ENCODE measurements around the gene CFAP46.
"Not testable (repeated sequence)": the region's sequence is repeated elsewhere in the genome, so short reads cannot be mapped to it uniquely, and the experiment has no call there.

CFAP46 gene

DNA sequence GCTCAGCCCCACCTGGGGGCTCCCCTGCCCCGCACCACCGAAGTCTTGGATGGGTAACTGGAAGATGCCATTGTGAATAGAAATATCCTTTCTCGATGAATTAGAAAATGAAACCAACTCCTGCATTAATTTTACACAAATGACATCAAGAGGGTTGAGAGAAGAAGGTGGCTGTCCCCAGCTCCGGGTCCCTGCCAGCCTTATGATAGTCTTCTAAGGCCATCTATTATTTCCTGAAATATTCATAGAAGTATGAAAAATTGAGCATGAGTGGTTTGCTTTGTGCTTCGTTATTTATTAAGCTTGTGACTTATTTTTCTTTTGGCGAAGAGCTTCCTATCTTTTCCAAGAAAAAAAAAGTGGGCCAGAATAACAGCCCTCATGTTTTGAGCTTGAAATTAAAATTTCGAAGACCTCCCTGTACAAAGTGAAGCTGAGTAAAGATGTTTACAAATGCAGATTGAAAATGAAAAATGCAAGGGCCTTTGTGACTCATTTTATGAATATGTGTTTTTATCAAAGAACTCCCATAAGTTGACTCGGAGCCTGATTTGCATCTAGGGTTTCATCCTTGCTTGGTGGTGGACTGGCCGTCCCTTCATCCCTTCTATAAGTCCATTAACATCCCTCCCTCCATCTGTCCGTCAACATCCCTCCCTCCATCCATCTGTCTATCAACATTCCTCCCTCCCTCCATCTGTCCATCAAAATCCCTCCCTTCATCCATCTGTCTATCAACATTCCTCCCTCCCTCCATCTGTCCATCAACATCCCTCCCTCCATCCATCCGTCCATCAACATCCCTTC is 20.5 kb upstream of the CFAP46 start:
- DNase-seq: no peak

DNA sequence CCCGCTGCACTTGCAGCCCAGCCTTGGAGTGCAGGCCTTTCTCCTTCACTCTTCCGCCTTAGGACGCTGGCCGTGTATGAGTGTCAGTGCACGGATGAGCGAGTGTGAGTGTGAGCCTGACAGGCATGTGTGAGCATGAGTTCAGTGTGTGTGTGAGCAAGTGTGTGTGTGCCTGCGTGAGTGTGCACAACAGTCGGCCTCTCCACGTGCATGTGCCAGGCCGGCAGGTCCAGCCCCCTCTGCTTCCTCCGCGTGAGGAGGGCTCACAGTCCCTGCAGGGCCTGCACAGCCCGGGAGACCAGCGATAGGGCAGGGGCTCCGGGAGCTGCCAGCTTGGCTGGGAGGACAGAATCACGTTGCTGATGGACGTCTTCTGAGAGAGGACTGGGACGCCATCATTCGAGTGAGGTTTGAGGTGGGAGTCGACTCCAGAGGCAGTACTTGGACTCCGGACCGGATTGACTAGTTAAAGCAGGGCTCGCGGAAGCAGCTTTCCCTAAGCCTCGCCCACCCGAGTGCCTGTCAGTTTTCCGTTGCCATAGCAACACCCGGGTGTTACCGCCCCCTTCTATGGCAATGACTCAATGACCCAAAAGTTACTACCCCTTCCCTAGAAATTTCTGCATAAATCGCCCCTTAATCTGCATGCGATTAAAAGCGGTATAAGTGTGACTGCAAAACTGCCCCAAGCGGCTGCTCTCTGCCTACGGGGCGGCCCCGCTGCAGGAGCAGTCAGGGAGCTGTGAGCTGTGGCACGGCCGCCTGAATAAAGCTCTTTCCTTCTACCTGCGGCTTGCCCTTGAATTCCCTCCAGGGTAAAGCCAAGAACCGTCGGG is 19.6 kb upstream of the CFAP46 start:
- DNase-seq: no peak

DNA sequence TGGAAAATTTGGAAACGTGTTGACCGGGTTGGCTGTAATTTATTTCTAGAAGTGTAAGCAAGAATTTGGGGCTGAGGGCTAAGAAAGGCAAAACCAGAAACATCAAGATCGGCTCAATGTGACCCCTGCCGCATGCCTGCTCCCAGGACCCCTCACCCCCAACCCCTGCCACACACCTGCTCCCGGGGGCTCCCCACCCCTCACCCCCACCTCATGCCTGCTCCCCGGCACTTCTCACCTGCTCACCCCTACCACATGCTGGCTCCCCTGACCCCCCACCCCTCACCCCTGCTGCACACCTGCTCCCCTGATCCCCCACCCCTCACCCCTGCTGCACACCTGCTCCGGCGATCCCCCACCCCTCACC is 19.0 kb upstream of the CFAP46 start:
- DNase-seq: no peak

DNA sequence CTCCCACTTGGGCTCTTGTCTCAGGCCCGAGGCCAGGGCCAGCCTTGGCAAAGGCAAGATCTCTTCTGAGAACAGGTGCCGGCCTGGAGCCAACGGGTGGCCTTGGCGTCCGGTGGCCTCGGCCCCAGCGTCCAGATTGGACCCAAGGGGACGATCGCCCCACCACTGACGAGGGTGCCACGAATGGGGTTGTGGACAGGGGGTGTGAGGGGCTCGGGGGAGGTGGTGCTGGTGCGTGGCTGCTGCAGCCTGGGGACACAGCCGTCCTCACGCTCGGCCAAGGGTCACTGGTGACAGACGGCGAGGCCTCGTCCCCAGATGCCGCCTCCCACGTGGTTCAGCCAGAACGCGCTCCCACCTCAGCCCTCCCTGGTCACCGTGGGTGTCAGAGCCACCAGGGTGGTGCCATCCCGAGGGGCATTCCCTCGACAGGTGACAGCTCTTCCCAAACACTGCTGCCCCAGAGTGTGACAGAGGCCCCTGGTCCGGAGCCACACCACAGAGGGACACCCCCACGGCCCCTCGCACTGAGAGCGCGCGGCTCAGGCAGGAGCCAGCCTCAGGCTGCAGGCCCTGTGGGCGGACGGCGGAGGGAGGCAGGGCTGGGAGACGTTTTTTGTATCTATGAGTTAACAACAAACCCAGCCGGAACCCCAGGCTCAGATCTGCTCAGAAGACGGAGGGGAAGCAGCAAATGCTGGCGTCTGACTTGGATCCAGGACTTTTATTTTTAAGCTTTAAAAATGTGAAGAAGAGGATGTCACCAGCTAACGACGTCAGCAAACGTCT is 18.5 kb upstream of the CFAP46 start:
- no peak for DNase-seq

DNA sequence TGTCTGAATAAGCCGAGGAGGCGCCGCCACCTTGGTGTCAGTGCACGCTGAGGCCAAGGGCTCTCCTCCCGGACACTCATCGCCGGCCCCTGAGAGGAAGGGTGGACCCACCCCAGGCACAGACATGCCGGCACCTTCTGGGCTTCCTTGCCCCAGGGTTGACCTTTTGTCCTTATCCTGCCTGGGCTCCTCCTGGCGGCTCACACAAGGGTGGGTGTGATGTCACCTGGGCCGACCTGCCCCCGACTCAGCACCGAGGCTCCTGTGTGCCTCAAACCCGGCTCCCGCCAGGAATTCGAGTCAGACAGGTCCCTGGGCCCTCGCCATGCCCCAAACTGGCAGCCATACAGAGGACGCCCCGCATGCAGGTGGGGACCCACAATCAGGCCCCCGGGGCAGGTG is 17.7 kb upstream of the CFAP46 start:
- no peak for DNase-seq

DNA sequence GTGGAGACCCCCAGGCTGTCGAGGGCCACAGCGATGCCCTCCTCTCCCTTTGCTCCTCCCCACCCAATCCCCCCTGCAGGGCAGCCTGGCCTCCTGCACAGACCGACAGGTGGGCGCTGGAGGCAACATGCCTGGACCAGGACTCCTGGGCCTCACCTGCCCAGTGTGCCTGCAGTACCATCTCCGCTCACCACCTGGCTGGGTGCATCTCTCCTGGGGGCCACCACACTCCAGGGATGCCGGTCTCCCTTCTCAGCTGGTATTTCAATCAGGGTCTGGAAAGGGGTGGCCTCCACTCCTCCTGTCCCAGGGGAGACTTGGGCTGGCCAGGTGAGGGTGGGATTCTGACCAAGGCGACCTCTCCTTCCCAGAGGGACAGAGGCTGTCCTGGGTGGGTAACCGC is 17.2 kb upstream of the CFAP46 start:
- DNase-seq: no peak

- no peak for DNase-seq
Measured at GRCh38 chr10:132958883-132959558, 16.7 kb upstream of the CFAP46 start.

- DNase-seq: no peak
Measured at GRCh38 chr10:132957981-132958882, 15.9 kb upstream of the CFAP46 start.

DNA sequence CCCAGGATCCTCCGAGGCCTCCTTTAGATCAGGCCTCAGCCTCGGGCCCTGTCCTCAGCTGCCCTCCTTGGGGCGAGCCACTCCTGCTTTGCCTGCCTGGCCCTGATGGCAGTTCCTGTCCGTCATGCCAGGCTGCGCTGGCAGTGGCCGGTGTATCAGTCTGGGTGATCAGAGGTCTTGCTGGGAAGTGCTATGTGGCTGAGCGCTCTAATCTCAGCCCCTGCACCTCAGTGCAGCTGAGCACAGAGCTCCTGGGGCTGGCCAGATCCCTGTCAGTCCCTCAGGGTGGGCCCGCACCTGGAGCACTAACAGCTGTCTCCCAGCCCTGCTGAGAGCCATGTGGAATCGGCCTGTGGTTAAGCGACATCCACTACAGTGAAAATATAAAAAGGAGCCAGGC is 14.8 kb upstream of the CFAP46 start:
- no peak for DNase-seq

DNA sequence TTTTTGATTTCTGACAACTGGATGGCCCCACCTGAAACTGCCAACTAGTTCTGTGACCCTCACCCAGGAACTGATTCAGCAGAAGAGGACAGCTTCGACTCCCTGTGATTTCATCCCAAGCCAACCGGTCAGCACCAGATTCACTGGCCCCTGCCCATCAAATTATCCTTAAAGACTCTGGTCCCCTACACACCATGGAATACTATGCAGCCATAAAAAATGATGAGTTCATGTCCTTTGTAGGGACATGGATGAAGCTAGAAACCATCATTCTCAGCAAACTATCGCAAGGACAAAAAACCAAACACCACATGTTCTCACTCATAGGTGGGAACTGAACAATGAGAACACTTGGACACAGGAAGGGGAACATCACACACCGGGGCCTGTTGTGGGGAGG is 13.9 kb upstream of the CFAP46 start:
- not testable (repeated sequence) for DNase-seq

- no peak for DNase-seq
Measured at GRCh38 chr10:132955479-132955878, 13.1 kb upstream of the CFAP46 start.

- DNase-seq: no peak
Measured at GRCh38 chr10:132953428-132953827, 11.1 kb upstream of the CFAP46 start.

- no peak for DNase-seq
Measured at GRCh38 chr10:132951926-132952325, 9.6 kb upstream of the CFAP46 start.

- no peak for DNase-seq
Measured at GRCh38 chr10:132948351-132948750, 6.0 kb upstream of the CFAP46 start.

GRCh38 chr10:132947843-132948242 is 5.5 kb upstream of the CFAP46 start:
- no peak for DNase-seq

DNA sequence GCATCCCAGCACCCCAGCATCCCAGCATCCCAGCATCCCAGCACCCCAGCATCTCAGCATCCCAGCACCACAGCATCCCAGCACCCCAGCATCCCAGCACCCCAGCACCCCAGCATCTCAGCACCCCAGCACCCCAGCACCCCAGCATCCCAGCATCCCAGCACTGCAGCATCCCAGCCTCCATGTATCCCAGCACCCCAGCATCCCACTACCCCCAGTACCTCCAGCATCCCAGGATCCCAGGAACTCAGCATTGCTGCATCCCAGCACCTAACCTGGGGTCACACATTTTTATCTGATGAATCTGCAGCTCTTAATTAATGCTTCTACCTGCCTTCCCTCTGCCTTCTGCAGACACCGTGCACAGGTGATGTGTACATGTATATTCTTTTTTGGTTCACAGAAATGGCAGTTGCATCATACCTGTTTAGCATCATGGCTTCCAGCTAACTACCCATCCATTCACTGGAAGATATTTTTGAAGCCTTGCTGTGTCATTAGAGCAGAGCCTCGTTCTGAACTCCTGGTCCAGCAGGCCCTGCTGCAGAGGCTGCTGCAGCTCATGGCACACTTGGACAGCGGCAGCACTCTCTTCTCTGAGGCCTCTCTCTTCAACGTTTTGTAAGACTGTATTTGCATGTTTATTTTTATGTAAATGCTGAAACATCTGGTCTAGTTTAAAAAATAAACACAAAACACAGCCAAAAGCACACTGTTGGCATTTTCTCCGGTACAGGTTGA is 4.6 kb upstream of the CFAP46 start:
- DNase-seq: no peak

DNA sequence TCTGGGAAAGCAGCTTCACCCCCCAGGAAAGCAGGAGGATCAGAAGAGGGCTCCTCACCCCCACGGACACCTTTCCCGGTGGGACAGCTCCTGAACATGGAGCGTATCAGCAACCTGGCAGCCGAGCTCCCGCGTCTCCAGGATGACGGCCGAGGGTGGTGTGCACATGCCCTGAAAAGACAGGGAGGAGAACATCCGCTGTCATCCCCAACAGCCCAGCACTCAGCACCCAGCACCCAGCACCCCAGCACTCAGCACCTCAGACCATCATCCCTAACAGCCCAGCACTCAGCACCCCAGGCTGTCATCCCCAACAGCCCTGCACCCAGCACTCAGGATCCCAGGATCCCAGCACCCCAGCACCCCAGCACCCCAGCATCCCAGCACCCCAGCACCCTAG is 3.9 kb upstream of the CFAP46 start:
- DNase-seq: no peak

GRCh38 chr10:132945894-132946255 is 3.5 kb upstream of the CFAP46 start:
- DNase-seq: no peak

- DNase-seq: no peak
Measured at GRCh38 chr10:132945125-132945893, 2.9 kb upstream of the CFAP46 start.

DNA sequence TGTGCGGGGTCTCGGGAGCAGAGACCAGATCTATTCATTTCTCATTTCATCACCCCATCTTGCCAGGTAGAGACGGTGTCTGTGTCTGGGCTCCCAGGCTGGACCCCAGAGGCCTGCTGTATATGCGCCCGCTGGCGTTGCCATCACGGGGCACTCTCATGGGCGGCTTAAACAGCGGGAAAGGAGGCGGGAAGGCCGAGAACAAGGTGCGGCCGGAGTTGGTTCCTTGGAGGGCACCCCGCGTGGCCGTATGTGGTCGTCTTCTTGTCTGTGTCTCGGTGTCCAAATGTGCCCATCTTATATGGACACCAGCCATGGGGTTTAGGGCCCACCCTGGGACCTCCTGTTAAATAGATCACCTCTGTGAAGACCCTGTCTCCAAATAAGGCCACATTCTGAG is 2.1 kb upstream of the CFAP46 start:
- no peak for DNase-seq

Data from GOT3 (cell line).